Measurements from ENCODE around the gene DRD3. TPM values are rescaled to one million over a fixed set of nuclear protein-coding genes. Genes with fewer than 3 reads are reported as not detected.

The DRD3 gene
- total RNA-seq: not detected
- long read RNA-seq: 0 reads

- DNase-seq (ENCODE audit: low spot score): no peak
Observed at GRCh38 chr3:114178770-114179368, at the start of gene DRD3. Gene DRD3, minus strand, starts transcription at chr3:114179052. Its CDS starts 7,060 bp downstream, at chr3:114171992.

GRCh38 chr3:114227076-114227475, 48.2 kb upstream of the DRD3 start:
- no peak for DNase-seq (ENCODE audit: low spot score)

- DNase-seq (ENCODE audit: low spot score): no peak
Observed at GRCh38 chr3:114226313-114226712, 47.5 kb upstream of the DRD3 start.

- DNase-seq (ENCODE audit: low spot score): no peak
Observed at GRCh38 chr3:114223143-114223542, 44.3 kb upstream of the DRD3 start.

GRCh38 chr3:114221881-114222264, 43.0 kb upstream of the DRD3 start:
- DNase-seq (ENCODE audit: low spot score): no peak

GRCh38 chr3:114221165-114221880, 42.5 kb upstream of the DRD3 start:
- DNase-seq (ENCODE audit: low spot score): no peak

GRCh38 chr3:114219741-114220140, 40.9 kb upstream of the DRD3 start:
- no peak for DNase-seq (ENCODE audit: low spot score)

- no peak for DNase-seq (ENCODE audit: low spot score)
Observed at GRCh38 chr3:114218578-114219185, 39.8 kb upstream of the DRD3 start.

- DNase-seq (ENCODE audit: low spot score): no peak
Observed at GRCh38 chr3:114218006-114218405, 39.2 kb upstream of the DRD3 start.

- no peak for DNase-seq (ENCODE audit: low spot score)
Observed at GRCh38 chr3:114217266-114217665, 38.4 kb upstream of the DRD3 start.

GRCh38 chr3:114216186-114216970, 37.5 kb upstream of the DRD3 start:
- DNase-seq (ENCODE audit: low spot score): no peak

GRCh38 chr3:114214542-114215341, 35.9 kb upstream of the DRD3 start:
- DNase-seq (ENCODE audit: low spot score): no peak

GRCh38 chr3:114213627-114214541, 35.0 kb upstream of the DRD3 start:
- no peak for DNase-seq (ENCODE audit: low spot score)

GRCh38 chr3:114213292-114213626, 34.4 kb upstream of the DRD3 start:
- no peak for DNase-seq (ENCODE audit: low spot score)

GRCh38 chr3:114212646-114213045, 33.8 kb upstream of the DRD3 start:
- no peak for DNase-seq (ENCODE audit: low spot score)

- no peak for DNase-seq (ENCODE audit: low spot score)
Observed at GRCh38 chr3:114207768-114208167, 28.9 kb upstream of the DRD3 start.

- no peak for DNase-seq (ENCODE audit: low spot score)
Observed at GRCh38 chr3:114206342-114206741, 27.5 kb upstream of the DRD3 start.

- no peak for DNase-seq (ENCODE audit: low spot score)
Observed at GRCh38 chr3:114205541-114205940, 26.7 kb upstream of the DRD3 start.

- DNase-seq (ENCODE audit: low spot score): no peak
Observed at GRCh38 chr3:114194750-114195149, 15.9 kb upstream of the DRD3 start.

- DNase-seq (ENCODE audit: low spot score): no peak
Observed at GRCh38 chr3:114192136-114192535, 13.3 kb upstream of the DRD3 start.

Measured in mesenteric fat pad (tissue), 1 donor.